GM23248 (cell line): ENCODE data around the gene QPCTL. TPM values are rescaled to one million over a fixed set of nuclear protein-coding genes. Genes with fewer than 3 reads are reported as not detected.
A peak's percentile ranks its signal among the peaks of the same experiment; 100 is the strongest.
"Not testable (repeated sequence)": the region's sequence is repeated elsewhere in the genome, so short reads cannot be mapped to it uniquely, and the experiment has no call there.

ENCODE experiments used
- DNase-seq: peaks from one replicate; pipeline ENCODE4 v3.0.0-alpha.2; 2015
- H2AFZ ChIP-seq: fragments of 200-600 bp; sonication (generic); 2 replicates; pipeline ENCODE4 v1.6.1; 2016; ENCODE audit warnings: antibody characterized with exemption
- H3F3A ChIP-seq: fragments of 200-600 bp; sonication (generic); 2 replicates; pipeline ENCODE4 v1.6.1; 2016; ENCODE audit warnings: mild to moderate bottlenecking, antibody characterized with exemption, mixed run types; ENCODE audit not compliant: insufficient read depth
- H3K27ac ChIP-seq: fragments of 200-600 bp; sonication (generic); 2 replicates; pipeline ENCODE4 v1.5.1; 2016; ENCODE audit warnings: mild to moderate bottlenecking
- H3K27me3 ChIP-seq: fragments of 200-600 bp; sonication (generic); replicated peaks from 2 replicates; pipeline ENCODE4 v1.6.1; 2016; ENCODE audit warnings: mild to moderate bottlenecking; ENCODE audit not compliant: insufficient read depth
- H3K36me3 ChIP-seq: fragments of 200-600 bp; sonication (generic); 2 replicates; pipeline ENCODE4 v1.6.1; 2016; ENCODE audit warnings: low read depth, mild to moderate bottlenecking
- H3K4me1 ChIP-seq: fragments of 200-600 bp; sonication (generic); 2 replicates; pipeline ENCODE4 v1.6.1; 2016; ENCODE audit warnings: mild to moderate bottlenecking; ENCODE audit not compliant: insufficient read depth
- H3K4me2 ChIP-seq: fragments of 200-600 bp; sonication (generic); one replicate; pipeline ENCODE4 v1.6.1; 2016; ENCODE audit warnings: mild to moderate bottlenecking; ENCODE audit not compliant: unreplicated experiment
- H3K4me3 ChIP-seq: fragments of 200-600 bp; sonication (generic); 2 replicates; pipeline ENCODE4 v1.5.1; 2016; ENCODE audit warnings: mild to moderate bottlenecking
- H3K79me2 ChIP-seq: fragments of 200-600 bp; sonication (generic); 2 replicates; pipeline ENCODE4 v1.6.1; 2016; ENCODE audit warnings: mild to moderate bottlenecking; ENCODE audit not compliant: insufficient read depth
- H3K9ac ChIP-seq: fragments of 200-600 bp; sonication (generic); 2 replicates; pipeline ENCODE4 v1.6.1; 2016; ENCODE audit warnings: mild to moderate bottlenecking
- H3K9me2 ChIP-seq: fragments of 200-600 bp; sonication (generic); 2 replicates; pipeline ENCODE4 v1.6.1; 2016; ENCODE audit warnings: mixed run types, mild to moderate bottlenecking, moderate library complexity; ENCODE audit not compliant: insufficient read depth
- H3K9me3 ChIP-seq: fragments of 200-600 bp; sonication (generic); one replicate; pipeline ENCODE4 v1.6.1; 2017; ENCODE audit warnings: low read depth
- H4K20me1 ChIP-seq: fragments of 200-600 bp; sonication (generic); 2 replicates; pipeline ENCODE4 v1.6.0; 2016; ENCODE audit not compliant: insufficient read depth
- EZH2 ChIP-seq: fragments of 200-600 bp; sonication (generic); IDR thresholded peaks from 2 replicates; pipeline ENCODE4 v1.6.1; 2018; ENCODE audit warnings: antibody characterized with exemption, mild to moderate bottlenecking; ENCODE audit not compliant: insufficient read depth, poor library complexity, severe bottlenecking
- EZH2phosphoT487 ChIP-seq: fragments of 200-600 bp; sonication (generic); IDR thresholded peaks from 2 replicates; pipeline ENCODE4 v1.6.1; 2018; ENCODE audit warnings: antibody characterized with exemption, moderate library complexity, mild to moderate bottlenecking, low read depth; ENCODE audit not compliant: insufficient read depth
- WGBS, 2 experiments: methylation state at CpG; one replicate each; pipeline ENCODE4 v1.1.6; 2015 to 2017; ENCODE audit warnings: low lambda C conversion rate in 2 of 2, low coverage in 1 of 2; ENCODE audit errors: missing lambda C conversion rate in 2 of 2; 5-methylcytosine and 5-hydroxymethylcytosine counted together
- in situ Hi-C: fragments of 300-500 bp; cut with MboI; formaldehyde crosslinking; loops from 2 replicates; pipeline ENCODE4 v1.15.0; 2020
- polyA plus RNA-seq: library from polyadenylated mRNA; unstranded; fragments of >200 nt; fragmentation: Nextera tagmentation; extraction: Ambion mirVana; gene quantifications from 2 replicates; pipeline ENCODE4 v1.2.1, GENCODE V29; 2016
- total RNA-seq: library from RNA; depleted of rRNA; stranded (reverse); fragments of >200 nt; shearing (Covaris generic); gene quantifications from 2 replicates; pipeline ENCODE4 v1.2.3, GENCODE V29; 2014

Gene QPCTL
- total and polyA plus RNA-seq, 2 experiments from 2014 or later: 7.4 to 13.2 TPM

- Histone ChIP-seq H3K79me2 (no peaks in the 10 kb centered on the region), H3K27me3 (peaks cover 10% of the 10 kb centered on the region), H3K9me3 (no peaks in the 10 kb centered on the region), H4K20me1 (no peaks in the 10 kb centered on the region), H3K36me3 (no peaks in the 10 kb centered on the region), H3K4me2 (peak overlapping the region; percentile 57), H3K9me2 (no peaks in the 10 kb centered on the region), H3K4me3 (no peak overlapping the region; the same call in 1 of the 2 replicates), H3K27ac (no peak overlapping the region), H3K9ac (no peak overlapping the region), H2AFZ (0 out of 2 replicates have a peak overlapping the region, but pooled peaks have one; percentile 14), H3F3A (peaks cover 5% of the 10 kb centered on the region; the same call in 1 of the 2 replicates), H3K4me1 (peaks cover 7% of the 10 kb centered on the region)
- in situ Hi-C loops: no loop called here
- TF ChIP-seq EZH2 (no peak), EZH2phosphoT487 (no peak)
- 9% methylated on average over 43 to 49 of the region's 49 CpGs for WGBS, 2 experiments
- peak; percentile 59 for DNase-seq
Measured at GRCh38 chr19:45677351-45678230, 14.9 kb upstream of the QPCTL start.

- Histone ChIP-seq H3K4me3 (peak overlapping the region; percentile 71), H2AFZ (peak overlapping the region; percentile 97), H3K4me2 (peak overlapping the region; percentile 65), H3K79me2 (no peaks in the 10 kb centered on the region), H3K36me3 (no peaks in the 10 kb centered on the region), H3K4me1 (peaks cover 7% of the 10 kb centered on the region), H4K20me1 (no peaks in the 10 kb centered on the region), H3K9me2 (no peaks in the 10 kb centered on the region), H3K9me3 (no peaks in the 10 kb centered on the region), H3K9ac (peak overlapping the region; percentile 65), H3K27me3 (peaks cover 8% of the 10 kb centered on the region), H3F3A (peaks cover 17% of the 10 kb centered on the region; the same call in 1 of the 2 replicates), H3K27ac (no peak overlapping the region)
- in situ Hi-C loops: no loop called here
- 2 to 3% methylated on average over 45 to 50 of the region's 51 CpGs for WGBS, 2 experiments
- peak; percentile 88 for DNase-seq
- no peak for TF ChIP-seq EZH2
- no peak for TF ChIP-seq EZH2phosphoT487
Measured at GRCh38 chr19:45681391-45682015, 11.0 kb upstream of the QPCTL start.

GRCh38 chr19:45682117-45682516 lies 10.3 kb upstream of the QPCTL start:
- no peaks in the 10 kb centered on the region for H3K9me3 ChIP-seq
- DNase-seq: no peak

DNA sequence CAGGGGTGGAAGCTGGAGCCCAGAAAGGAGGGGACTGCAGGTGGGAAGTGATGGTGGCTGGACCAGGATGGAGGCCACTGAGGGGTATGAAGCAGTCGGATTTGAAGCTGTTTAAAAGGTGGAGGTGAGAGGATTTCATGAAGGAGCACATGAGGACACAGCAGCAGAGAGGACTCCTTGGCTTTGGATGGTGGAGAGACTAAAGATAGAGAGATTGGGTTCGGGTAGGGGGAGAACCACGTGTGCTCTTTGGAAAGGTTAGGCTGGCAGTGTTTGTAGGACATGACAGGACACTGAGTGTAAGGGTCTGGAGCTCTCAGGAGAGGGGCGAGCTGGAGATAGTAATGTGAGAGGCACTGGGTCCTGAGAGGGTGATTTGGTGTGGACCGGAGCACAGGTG lies 9.6 kb upstream of the QPCTL start:
- in situ Hi-C loops: no loop called here
- Histone ChIP-seq H2AFZ (no peak overlapping the region), H3K4me1 (peaks cover under 1% of the 10 kb centered on the region; the same call in 1 of the 2 replicates), H3K9ac (no peak overlapping the region), H3K27ac (no peak overlapping the region), H3K79me2 (no peaks in the 10 kb centered on the region), H3K4me3 (no peak overlapping the region), H4K20me1 (no peaks in the 10 kb centered on the region), H3K9me2 (no peaks in the 10 kb centered on the region), H3K36me3 (peaks cover 7% of the 10 kb centered on the region; the same call in 1 of the 2 replicates), H3K4me2 (no peak overlapping the region), H3K9me3 (no peaks in the 10 kb centered on the region), H3K27me3 (no peaks in the 10 kb centered on the region), H3F3A (peaks cover 17% of the 10 kb centered on the region; the same call in 1 of the 2 replicates)
- no peak for DNase-seq
- 41 to 53% methylated on average over 5 of the region's 5 CpGs for WGBS, 2 experiments
- TF ChIP-seq EZH2: no peak
- no peak for TF ChIP-seq EZH2phosphoT487

More at GRCh38 chr19:45682117-45682516, 10.3 kb upstream of the QPCTL start:
- TF ChIP-seq EZH2 (no peak), EZH2phosphoT487 (no peak)
- Histone ChIP-seq H3K9ac (no peak overlapping the region), H3K27me3 (peaks cover 5% of the 10 kb centered on the region), H3K79me2 (no peaks in the 10 kb centered on the region), H3F3A (peaks cover 17% of the 10 kb centered on the region; the same call in 1 of the 2 replicates), H3K9me2 (no peaks in the 10 kb centered on the region), H3K36me3 (no peaks in the 10 kb centered on the region), H3K27ac (no peak overlapping the region), H4K20me1 (no peaks in the 10 kb centered on the region), H3K4me1 (peaks cover 7% of the 10 kb centered on the region), H3K4me2 (no peak overlapping the region), H2AFZ (peak overlapping the region; percentile 97), H3K4me3 (no peak overlapping the region)
- in situ Hi-C loops: no loop called here
- 63 to 67% methylated on average over 8 of the region's 8 CpGs for WGBS, 2 experiments

- H3K9me3 ChIP-seq, H3K9me2 ChIP-seq, H4K20me1 ChIP-seq, H3K9ac ChIP-seq, H3K4me1 ChIP-seq, DNase-seq, H3K4me2 ChIP-seq, H3K27ac ChIP-seq, H3K27me3 ChIP-seq, H2AFZ ChIP-seq, in situ Hi-C loops, H3K4me3 ChIP-seq: not testable (repeated sequence)
- WGBS, 2 experiments: 82 to 86% methylated on average over 9 to 11 of the region's 11 CpGs
- Histone ChIP-seq H3K79me2 (peaks cover 18% of the 10 kb centered on the region), H3F3A (peaks cover 17% of the 10 kb centered on the region; the same call in 1 of the 2 replicates), H3K36me3 (peaks cover 12% of the 10 kb centered on the region; the same call in 1 of the 2 replicates)
Measured at GRCh38 chr19:45685045-45685444, 7.4 kb upstream of the QPCTL start.
